Skin of body (tissue), 2 donors: Measurements from ENCODE around the gene TLL1. TPM values are rescaled to one million over a fixed set of nuclear protein-coding genes. Genes with fewer than 3 reads are reported as not detected.

ENCODE experiments used
- DNase-seq: peaks from one replicate; lab custom pipeline; 2025; lab: John Stamatoyannopoulos, UW
- total RNA-seq: library from RNA; depleted of rRNA; stranded (reverse); fragments of >200 nt; gene quantifications from one replicate; pipeline ENCODE4 v1.2.3, GENCODE V29; 2014

TLL1 gene
- 5.8 TPM for total RNA-seq

DNA sequence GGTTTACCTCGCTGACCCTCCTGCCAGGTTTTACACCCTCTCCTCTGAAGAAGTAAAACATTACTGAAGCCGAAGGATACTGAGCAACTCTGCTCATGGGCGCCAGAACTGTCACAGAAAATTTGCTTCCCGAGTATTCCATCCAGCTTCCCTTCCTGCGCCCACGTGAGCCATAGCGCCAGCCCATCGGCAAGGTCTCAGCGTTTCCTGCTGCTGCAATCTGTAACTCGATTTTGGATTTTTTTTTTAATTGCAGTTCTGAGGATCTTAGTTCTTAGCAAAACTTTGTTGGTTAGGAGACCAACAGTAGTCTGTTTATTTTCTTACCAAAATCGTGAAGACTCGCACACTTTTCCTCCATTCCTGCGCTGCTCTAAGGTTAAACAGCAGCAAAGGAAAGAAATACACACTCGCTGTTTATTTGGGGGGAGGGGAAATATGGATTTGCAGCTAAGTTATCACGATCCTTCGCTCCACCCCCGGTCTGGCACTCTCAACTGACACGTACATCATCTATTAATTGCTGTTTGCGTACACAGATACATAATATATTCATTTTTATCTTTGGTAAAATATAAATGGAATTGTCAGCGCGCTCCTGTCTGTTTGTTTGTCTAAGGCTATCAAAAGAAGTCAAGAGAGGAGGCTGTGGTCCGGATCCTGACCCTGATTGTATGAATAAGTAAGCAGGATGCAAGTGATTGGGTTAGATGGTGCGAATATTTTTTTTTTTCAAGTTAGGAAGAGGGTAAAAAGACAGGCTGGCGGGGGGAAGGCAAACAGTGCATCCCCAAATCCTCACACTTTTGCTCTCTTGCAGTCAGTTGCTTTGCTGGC lies at the start of gene TLL1:
TLL1 (plus strand) TSS at position 777 of the 837 bp plus-strand sequence. CDS start 668 bp downstream, outside the sequence.
- peak; percentile 62 for DNase-seq

DNA sequence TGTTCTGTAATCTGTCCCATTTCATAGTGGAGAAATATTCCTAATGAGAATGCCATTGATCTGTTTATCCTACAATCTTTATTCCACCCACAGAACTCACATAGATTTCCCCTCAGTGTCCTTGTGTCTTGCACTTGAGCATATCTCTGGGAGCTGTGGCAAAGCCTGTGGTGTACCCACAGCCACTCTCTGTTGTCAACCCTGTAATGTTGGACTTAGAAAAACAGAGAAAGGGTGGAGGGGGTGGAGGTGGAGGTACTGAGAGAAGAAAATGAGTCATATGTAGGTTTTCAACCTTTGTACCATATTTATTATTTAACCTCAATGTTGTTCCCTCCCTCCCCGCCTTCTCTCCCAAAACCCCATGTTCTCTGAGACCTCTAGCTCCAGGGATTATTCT lies 46.9 kb upstream of the TLL1 start:
- DNase-seq: no peak

DNA sequence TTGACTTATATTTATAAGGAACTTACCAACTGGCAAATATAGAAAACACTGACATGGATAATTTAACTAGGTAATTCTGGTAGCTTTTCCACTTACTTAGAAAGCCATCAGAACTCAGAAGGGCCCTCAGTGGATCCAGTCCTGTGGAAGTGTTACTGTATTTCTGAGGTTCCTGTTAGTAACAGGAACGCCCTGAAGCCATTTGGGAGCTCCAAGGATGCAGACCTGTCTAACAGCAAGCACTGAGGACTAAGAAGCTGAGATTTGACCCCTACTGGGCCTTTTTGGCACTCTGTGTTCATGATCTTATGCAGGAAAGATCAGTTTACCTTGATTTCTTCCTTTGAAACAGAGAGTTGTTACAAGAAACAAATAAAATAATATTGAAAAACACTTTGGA lies 46.0 kb upstream of the TLL1 start:
- DNase-seq: no peak

DNA sequence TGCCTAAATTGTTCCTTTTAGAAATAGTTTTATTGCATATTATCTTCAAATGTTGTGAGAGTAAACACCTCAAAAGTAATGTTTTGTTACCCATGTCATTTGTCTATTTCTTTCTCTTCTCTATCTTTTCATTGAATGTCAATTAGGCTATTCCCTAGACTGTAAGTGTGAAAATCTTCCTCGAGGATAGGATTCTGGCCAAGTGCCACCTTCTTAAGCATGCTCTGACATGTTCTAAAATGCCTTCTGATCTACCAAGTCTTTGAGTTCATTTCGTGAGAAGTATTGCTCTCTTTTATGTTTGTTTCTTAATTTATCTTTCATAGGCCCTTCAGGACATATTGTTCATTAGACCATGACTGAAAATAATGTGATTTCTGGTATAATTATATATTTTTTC lies 44.1 kb upstream of the TLL1 start:
- DNase-seq: no peak

DNA sequence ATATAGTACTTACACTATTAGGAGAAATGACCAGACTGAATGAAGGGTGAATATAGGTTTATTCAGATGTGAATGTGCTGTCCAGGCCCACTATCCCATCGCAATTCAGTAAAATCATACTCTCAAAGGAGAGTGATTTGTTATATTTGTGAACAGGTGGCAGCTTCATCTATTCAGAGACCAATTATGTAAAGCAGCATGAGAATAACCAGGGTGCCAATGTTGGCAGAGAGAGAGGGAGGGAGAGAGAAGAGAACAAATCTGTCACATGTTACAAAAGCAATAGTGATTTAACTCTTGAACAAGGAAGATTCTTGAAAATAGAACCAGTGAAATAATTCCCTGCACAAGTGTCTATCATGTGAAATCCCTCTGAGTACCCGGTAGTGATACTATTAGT lies 38.9 kb upstream of the TLL1 start:
- DNase-seq: no peak

DNA sequence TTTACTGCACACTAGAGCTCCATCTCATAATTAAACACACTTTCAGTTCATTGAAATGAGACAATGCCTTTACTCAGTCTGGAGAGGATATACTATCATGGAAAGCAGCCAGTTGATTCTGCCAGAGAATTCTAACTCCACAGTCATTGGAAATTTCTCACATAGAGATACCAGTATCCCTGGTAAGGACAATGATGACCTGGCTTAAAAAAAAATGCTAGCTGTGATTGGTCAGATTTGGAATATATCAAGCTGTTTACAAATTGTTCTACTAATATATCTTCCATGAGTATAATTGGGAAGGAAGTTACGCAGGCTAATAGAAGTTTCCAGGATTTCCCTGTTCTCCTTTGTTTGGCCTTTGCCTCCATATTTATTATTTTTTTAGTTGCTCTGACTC lies 34.5 kb upstream of the TLL1 start:
- DNase-seq: peak; percentile 15

DNA sequence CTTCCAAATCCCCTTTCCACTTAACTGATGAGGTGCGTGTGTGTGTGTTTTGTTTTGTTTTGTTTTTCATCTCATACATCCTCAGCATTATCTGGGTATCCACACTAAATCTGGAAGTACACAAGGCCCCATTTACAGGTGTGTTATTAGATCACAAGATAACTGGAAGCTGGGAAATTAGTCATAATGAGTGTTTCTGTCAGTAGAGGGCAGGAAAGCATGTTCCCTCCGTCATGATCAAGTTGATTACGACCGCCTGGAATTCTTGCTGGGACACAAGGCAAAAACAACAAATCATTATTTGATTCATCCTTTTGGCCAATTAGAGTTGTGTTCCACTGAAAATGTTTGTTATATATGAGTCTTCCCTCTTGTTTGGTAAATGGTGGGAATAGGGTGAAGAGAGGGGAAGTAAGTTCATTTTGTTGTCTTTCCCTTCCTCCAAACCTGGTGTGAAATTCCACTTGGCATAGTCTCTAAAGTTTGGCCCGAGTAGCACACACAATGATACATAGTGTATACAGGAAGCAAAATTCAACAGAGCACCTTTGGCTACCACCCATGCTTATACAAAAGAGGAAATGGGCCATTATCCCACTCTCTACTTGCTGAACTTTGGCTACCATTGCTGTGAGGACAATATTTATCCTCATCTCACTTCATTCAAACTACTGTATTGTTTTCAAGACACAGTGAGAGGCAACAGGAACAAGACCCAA lies 33.3 kb upstream of the TLL1 start:
- DNase-seq: no peak

DNA sequence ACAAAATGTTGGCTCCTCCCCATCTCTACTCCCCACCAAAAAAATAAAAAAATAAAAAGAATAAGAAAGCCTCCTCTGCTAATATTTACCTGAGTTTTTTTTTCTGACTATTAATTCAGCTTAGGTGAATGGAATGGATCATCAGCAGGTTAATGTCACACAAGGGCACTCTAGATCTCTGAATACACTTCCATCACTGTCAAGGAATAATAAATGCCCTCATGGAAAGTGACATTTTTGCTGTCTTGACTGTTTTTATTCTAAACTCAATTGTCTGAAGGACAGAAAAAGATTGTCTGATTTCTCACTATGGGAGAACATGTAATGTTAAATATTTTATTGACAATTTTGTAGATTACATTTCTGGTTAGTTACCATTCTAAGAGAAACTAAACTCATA lies 30.4 kb upstream of the TLL1 start:
- DNase-seq: no peak

DNA sequence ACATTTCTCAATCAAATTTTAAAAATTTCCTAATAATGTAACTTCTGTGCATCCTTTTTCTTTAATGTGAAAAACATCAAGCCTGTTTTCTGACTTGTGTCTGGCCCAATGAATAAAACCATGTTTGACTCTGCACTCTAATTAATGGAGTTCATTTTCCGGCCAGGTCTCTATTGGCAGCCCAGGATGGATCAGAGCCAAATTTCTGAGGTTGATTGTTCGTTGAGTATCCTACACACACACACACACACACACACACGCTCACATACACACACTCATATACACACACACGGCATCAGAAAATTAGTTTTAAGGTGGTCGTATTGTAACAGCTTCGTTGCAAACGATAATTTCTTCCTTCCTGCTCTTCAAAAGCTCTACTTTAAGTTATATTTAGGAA lies 28.9 kb upstream of the TLL1 start:
- peak; percentile 12 for DNase-seq

DNA sequence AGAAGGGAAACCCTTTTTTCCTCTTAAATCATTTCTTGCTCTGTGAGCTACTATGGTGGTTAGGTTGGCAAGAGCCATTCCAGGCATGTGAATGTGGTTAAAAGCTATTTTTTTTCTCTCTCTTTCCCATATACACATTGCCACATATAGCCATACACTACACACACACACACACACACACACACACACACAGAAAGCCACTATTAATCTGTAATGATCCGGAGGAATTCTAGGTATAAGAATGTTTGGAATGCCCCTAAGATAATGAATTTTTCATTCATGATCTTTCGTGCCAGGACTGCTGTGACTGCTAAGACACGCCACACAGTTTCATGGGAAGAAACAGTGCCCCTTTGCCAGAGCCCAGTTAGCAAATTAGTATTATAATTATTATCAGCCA lies 21.8 kb upstream of the TLL1 start:
- DNase-seq: no peak

DNA sequence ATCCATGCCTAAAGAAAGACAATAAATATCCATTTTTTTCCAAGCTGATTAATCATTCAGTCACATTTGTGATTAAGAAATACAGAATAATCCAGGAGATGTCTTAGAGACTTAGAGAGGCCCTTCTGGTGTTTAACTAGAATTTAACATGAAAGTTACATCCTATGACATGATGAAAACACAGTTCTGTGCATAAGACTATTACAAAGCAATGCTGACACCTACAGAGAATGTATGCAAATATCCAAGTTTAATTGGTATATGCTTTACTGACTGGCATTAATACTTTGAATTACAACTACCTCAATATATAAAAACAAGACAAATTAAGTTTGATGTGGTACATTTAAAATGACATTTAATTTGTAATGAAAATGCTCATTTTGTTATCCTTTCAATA lies 17.8 kb upstream of the TLL1 start:
- no peak for DNase-seq

DNA sequence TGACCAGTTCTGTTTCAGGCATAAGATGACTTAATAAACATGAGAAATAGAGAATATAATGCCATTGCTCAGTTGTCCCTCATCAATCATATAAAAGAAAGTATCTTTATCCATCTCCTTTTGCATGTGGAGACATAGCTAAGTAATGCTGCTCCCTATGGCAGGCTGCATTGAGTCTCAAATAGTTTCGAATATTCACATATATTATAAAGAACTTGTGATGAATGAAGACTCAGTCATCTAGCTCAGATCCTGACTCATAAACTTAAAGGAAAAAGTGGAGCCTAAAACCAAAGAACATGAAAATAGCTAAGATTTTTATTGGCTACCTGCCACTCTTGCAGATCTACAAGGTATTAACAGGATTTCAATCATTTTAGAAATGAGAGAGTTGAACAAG lies 11.7 kb upstream of the TLL1 start:
- no peak for DNase-seq

DNA sequence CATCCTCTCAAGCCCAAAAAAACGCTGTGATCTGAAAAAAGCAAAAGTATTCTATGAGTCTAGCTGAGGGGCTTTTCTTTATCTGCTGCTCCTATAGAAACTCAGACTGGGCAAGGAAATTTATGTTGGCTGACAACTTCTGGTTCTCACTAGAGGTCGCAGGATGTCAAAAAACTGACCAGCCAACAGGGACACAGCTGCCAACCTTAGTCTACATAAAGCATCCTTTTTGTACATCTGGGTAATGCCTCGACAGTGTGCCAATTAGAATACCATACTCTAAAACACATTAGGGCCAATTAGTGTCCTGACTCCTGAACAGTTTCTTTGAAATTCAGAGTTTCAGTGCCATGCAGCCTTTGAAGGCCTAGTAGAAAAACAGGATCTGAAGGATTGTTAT lies 8.8 kb upstream of the TLL1 start:
- no peak for DNase-seq

DNA sequence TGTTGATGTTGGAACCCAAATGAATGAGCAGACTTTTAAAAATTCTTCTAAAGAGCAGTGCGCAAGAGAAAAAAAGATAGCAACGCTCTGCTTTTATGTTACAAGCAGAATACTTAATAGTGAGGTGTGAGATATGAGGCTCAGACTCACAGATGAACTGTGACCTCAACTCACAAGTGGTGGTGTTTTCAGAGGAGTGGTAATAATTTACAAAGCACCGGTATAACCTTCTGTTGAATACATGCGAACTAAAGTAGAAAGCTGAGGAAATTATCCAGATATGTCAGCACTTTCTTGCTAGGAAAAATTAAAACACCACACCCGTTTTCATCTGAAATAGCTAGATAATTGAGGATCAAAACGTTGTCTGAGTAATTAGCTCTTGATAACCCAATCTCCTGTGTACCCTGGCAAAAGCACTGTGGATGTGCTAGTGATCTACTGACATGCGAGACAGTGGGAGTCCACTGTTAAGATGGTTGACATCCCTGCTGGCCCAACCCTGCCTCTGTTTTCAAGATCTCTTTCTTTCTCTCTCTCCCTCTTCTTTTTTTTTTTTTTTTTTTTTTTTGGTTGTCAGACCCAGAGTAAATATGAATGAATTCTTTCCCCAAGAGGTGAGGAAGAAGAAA lies 6.9 kb upstream of the TLL1 start:
- DNase-seq: no peak

DNA sequence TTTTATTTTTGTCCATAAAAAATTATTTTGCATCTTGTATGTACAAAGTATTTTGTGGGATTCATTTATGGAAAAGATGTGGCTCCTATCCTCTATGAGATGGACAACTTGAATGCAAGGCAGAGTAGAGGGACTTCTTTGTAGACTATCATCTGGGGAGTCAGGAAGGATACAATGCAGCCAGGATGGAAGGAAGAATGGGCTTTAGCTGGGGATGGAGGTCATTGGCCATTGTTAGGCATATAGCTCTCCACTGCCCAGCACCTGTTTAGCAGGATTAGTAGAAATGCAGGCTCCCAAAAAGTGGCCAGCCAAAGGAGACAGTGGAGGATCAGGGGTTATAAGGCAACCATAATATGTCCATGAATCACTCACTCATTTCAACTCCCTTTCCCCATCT lies 5.1 kb upstream of the TLL1 start:
- no peak for DNase-seq

DNA sequence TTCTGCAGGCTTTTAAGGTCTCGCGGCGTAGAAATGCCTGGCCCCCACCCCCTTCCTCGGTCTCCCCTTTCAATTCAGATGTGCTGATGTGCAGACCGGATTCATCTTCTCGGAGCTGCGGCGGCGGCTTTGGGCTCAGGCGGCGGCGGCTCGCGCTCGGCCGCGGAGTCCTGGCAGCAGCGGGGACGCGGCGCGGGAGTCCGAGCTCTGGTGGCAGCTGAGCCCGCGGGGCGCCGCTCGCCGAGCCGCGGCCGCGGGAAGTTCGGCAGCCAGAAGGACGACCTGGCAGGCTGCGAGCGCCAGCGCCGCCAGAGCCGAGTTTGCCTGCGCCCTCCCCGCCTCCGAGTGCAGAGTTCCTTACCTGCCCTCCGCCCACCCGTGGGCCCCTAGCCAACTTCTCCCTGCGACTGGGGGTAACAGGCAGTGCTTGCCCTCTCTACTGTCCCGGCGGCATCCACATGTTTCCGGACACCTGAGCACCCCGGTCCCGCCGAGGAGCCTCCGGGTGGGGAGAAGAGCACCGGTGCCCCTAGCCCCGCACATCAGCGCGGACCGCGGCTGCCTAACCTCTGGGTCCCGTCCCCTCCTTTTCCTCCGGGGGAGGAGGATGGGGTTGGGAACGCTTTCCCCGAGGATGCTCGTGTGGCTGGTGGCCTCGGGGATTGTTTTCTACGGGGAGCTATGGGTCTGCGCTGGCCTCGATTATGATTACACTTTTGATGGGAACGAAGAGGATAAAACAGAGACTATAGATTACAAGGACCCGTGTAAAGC lies 448 bp downstream of the TLL1 start:
- no peak for DNase-seq

DNA sequence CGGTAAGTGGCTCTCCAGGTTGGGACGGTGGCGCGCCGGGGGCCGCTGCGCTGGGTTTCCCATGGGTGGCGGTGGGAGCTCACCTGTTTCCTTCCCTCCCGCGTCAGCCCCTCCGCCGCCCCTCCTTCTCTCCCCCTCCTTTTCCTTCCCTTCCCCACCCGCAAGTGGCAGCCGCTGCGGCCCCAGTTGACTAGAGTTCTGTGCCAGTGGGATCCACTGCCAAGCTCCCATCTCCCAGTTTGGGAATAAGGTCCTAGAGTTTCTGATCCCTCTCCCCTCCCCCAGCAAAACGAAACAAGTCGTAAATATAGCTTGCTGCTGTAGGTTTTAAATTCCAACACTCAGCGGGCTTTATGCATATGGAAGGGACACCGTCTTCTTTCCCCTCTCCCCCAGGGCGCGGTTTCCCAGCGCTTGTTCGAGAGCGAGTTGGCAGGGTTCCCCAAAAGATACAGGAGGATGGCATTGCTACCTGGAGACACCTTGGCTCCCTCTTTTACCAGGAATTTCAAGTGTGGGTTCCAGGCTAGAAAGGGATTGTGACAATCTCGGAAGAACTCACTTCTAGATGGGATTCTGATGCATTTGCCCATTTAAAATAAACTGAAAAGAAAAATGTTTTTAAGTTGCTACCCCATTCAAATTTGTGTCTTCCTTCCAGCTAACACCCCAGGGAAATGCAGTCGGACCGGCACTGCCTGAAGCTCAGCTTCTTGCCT lies 1.2 kb downstream of the TLL1 start:
- peak; percentile 47 for DNase-seq

DNA sequence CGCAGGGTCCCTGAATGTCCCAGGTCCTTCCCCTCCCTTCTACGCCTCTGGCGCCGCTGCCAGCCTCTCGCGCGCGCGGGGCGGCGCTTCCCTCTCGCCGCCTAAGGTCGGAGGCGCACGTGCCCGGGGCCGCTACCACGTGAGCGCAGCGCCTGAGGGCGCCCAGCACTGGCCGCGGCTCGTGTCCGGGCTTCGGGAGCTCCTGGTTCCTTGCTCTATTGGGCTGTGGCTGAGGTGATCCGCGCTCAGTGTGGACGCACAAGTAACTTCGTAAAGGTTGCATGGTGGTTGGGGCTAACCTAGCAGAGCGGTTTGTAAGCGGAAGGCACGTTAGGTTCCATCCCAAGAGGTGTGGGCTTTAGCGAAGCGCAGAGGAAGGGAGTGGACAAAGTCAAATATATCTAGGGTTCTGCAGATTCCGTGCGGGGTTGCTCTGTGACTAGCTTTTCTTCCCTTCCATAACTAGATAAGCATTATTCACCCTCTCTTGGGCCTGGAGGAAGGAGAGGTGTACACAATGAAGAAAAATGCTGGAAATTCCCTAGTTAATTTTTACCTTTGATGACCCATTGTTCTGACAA lies 1.8 kb downstream of the TLL1 start:
- no peak for DNase-seq

DNA sequence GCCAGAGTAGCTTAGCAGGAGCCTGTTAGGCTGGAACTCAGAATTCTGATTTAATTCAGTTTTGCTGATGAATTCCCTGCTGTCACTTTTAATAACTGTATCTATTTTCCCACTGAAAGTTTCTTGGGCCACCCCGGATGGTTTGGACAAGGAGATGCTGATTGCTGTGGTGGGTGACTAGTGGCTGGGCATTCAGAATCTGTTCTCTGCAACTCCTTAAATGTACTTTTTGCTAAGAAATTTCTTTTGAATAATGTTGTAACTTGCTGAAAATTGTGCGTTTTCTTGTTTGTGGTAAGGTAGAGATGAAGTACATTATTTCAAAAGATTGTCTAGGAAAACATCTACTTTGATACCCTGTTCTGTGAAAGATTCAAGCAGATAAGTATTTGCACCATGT lies 2.4 kb downstream of the TLL1 start:
- DNase-seq: no peak

DNA sequence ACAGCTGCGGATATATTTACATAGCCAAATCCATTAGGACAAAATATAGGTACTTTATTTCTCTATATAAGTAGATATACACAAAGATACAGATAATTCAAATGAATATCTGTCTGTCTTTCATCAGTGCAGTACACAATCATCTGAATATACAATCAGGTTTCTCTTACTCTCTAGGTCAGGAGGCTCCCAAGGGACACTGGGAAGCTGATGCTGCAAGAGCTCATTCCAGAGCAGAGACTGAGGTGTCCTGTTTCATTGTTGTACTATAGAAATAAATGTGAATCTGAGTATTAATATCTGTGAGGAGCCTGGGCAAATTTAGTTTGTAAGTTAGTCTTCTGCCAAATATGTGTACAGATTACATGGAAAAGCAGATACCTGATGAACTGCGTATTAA lies 4.2 kb downstream of the TLL1 start:
- no peak for DNase-seq

DNA sequence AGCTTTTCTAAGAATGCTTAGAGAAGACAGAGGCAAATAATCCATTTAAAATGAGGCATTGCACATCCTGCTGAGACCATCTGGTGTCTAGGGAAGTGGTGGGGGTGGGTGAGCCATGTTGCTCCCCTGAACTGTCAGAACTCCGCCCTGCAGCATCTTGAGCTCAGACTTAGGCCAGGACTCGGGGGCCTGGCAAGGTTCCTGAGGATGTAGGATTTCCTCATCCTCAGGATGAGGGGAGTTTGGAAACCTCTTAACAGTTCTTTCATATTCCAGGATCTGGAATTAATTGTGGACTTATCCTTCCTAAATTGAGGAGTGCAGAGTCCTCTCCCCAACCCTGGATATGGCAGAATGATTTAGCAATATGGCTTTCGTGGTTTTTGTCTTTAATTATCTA lies 6.6 kb downstream of the TLL1 start:
- DNase-seq: peak; percentile 67
